Upper lobe of left lung (tissue), 4 donors: ENCODE data around the gene COX8A.

Experiments used
- CTCF ChIP-seq, 6 experiments: fragments of 450-650 bp in 4 of 6; fragments of 200-600 bp in 2 of 6; sonication (generic) in 2 of 6; IDR thresholded peaks; one replicate each; pipeline ENCODE4 v1.5.1; 2016 to 2019; ENCODE audit warnings: antibody characterized with exemption in 6 of 6
- EP300 ChIP-seq, 4 donors: sonication (generic); formaldehyde crosslinking; IDR thresholded peaks; one replicate each; pipeline ENCODE4 v1.5.1; 2017; ENCODE audit warnings: antibody characterized with exemption in 4 of 4, control low read depth in 2 of 4
- POLR2A ChIP-seq, 4 donors: fragments of 450-650 bp; IDR thresholded peaks; one replicate each; pipeline ENCODE4 v1.5.1; 2016 to 2017; ENCODE audit warnings: antibody characterized with exemption in 4 of 4, mild to moderate bottlenecking in 2 of 4
- POLR2AphosphoS5 ChIP-seq, 2 donors: sonication (generic); formaldehyde crosslinking; IDR thresholded peaks; one replicate each; pipeline ENCODE4 v1.5.1; 2017; ENCODE audit warnings: antibody characterized with exemption in 2 of 2

DNA sequence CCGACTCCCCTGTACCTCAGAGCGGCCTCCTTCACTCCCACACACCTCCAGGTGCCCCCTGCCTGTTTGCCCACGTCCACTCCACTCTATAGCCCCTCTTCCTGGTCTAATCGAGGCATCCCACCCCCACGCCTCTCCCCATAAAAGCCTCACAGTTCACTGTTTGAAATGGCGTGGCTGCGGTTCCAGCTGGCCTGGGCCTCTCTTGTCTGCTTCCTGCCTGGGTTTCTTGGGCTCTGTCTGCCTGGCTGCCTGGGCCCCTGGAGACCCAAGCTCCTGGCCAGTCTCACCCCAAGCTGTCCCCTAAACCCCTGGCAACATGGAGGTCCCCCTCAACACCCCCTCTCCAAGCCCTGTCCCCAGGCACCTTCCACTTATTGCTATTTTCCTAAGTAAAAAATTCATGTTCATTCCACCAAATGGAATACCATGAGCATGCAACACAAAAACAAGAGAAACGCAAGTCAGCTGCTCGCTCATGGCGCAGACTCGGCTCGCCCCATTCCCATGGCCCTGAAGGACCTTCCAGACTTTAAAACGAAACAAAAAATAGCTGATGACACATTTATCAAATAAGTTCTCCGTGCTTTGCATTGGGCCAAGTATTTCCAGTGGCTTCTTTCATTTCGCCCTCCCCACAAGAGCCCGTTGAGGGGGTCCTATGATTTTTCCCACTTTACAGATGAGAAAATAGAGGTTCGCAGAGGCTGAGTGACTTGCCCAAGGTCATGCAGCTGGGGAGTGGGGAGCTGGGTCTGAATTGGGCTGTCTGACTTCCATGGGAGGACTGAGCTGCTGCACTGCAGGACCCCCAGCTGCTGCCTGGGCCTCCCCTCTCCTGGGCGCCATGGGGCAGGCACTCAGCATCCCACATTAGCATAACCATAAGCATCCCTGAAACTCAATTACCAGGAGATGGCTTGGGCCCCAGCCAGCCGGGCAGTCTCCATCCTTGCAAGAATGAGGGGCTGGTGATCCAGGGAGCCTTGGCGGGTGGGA lies 49.6 kb downstream of the COX8A start:
- TF ChIP-seq CTCF (IDR thresholded peaks at IDR 0.05) (no peak), POLR2A (IDR thresholded peaks at IDR 0.05) (no peak), POLR2AphosphoS5 (IDR thresholded peaks at IDR 0.05) (no peak), EP300 (IDR thresholded peaks at IDR 0.05) (no peak)
